Lower lobe of right lung (tissue), 2 donors: ENCODE data around the gene DDX5. TPM values are rescaled to one million over a fixed set of nuclear protein-coding genes. Genes with fewer than 3 reads are reported as not detected.

ENCODE experiments used
- ATAC-seq, 2 donors: fragments of 200-7000 bp; cut with Tn5 transposase; one replicate each; pipeline ENCODE4 v1.9.1; 2020 to 2022; ENCODE audit warnings: mild to moderate bottlenecking in 2 of 2, moderate library complexity in 2 of 2
- DNase-seq: peaks from one replicate; pipeline ENCODE4 v3.0.0-alpha.2; 2020
- H3K27ac ChIP-seq: fragments of 200-600 bp; one replicate; pipeline ENCODE4 v1.8.0; 2022
- H3K27me3 ChIP-seq: fragments of 200-600 bp; one replicate; pipeline ENCODE4 v1.8.0; 2022; ENCODE audit warnings: low read depth
- H3K36me3 ChIP-seq: fragments of 200-600 bp; one replicate; pipeline ENCODE4 v1.8.0; 2022; ENCODE audit warnings: mild to moderate bottlenecking
- H3K4me1 ChIP-seq: fragments of 200-600 bp; one replicate; pipeline ENCODE4 v1.8.0; 2022
- H3K4me3 ChIP-seq: fragments of 200-600 bp; one replicate; pipeline ENCODE4 v1.8.0; 2022; ENCODE audit warnings: mild to moderate bottlenecking
- H3K9me3 ChIP-seq: fragments of 200-600 bp; one replicate; pipeline ENCODE4 v1.8.0; 2022
- CTCF ChIP-seq: fragments of 200-600 bp; IDR thresholded peaks from one replicate; pipeline ENCODE4 v1.8.0; 2022; ENCODE audit warnings: antibody characterized with exemption, mild to moderate bottlenecking
- intact Hi-C: fragments of 100-400 bp; cut with DNase I; formaldehyde crosslinking; loops from one replicate; pipeline ENCODE4 v1.11.0; 2022
- total RNA-seq: library from RNA; stranded (reverse); fragmentation: NEBNext Ultra II Directional; extraction: Animal tissue kit (Norgen Biotek cat#: 25700); gene quantifications from one replicate; pipeline ENCODE4 v1.2.1, GENCODE V29; 2021
- donor health status: DM: no; HTN: yes; CAD: no; lungs with severe emphysema.

Gene DDX5
- total RNA-seq, 1 donor from 2014 or later, result 964 TPM

GRCh38 chr17:64491034-64491860, 14.8 kb downstream of the DDX5 start:
- intact Hi-C loops, result no loop called here
- Histone ChIP-seq H3K36me3 (peaks cover 61% of the 10 kb centered on the region), H3K4me3 (no peak overlapping the region), H3K27ac (no peak overlapping the region), H3K27me3 (no peaks in the 10 kb centered on the region), H3K9me3 (no peaks in the 10 kb centered on the region), H3K4me1 (peaks cover 23% of the 10 kb centered on the region)
- TF ChIP-seq CTCF, result peak; percentile 64
- no peak for DNase-seq
- peak; percentile 66 to 73 for ATAC-seq

DNA sequence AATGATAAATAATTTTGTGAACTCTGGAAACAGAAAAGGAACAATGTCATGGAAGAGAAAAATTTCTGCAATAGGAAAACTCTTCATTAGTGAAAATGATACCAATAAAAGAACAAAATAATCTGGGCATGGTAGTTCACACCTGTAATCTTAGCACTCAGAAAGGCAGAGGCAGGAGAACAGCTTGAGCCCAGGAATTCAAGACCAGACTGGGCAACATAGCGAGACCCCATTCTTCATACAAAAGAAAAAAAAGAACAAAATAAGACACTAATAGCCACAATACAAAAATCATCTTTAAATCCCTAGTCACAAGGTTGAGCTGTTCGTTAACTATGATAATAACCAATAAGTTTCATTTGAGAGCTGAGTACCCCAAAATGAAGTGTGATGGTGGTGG, 17.8 kb downstream of the DDX5 start:
- Histone ChIP-seq H3K4me1 (no peaks in the 10 kb centered on the region), H3K4me3 (no peak overlapping the region), H3K27me3 (no peaks in the 10 kb centered on the region), H3K27ac (no peak overlapping the region), H3K36me3 (peaks cover 79% of the 10 kb centered on the region), H3K9me3 (no peaks in the 10 kb centered on the region)
- no peak for TF ChIP-seq CTCF
- no peak for ATAC-seq
- no peak for DNase-seq
- intact Hi-C loops, result loop anchor here (10.0 kb wide), 1 partner anchor 64 kb away; no protein-coding TSS in a partner anchor

DNA sequence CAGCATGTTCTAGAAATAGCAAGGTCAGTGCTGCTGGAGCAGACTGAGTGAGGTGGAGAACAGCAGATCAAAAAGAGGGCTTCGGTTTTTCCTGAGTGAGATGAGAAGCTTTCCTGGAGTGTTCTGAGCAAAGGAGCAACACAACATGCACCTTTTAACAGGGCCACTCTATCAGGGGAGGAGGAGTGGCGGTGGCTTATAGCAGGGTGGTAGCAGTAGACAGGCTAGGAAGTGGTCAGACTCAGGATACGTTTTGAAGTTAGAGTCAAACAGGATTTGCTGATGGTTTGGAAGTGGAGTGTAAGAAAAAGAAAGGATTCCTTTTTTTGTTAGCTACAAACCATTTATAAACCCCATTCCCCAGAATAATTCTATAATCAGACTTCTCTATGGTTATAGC, 21.7 kb downstream of the DDX5 start:
- no peaks in the 10 kb centered on the region for H3K4me1 ChIP-seq
- no peaks in the 10 kb centered on the region for H3K9me3 ChIP-seq
- H3K27me3 ChIP-seq, result no peaks in the 10 kb centered on the region
- no peak for TF ChIP-seq CTCF
- H3K36me3 ChIP-seq, result peaks cover 80% of the 10 kb centered on the region
- DNase-seq (no peak), ATAC-seq (no peak)
- no peak overlapping the region for H3K4me3 ChIP-seq
- no peak overlapping the region for H3K27ac ChIP-seq
- intact Hi-C loops, result loop anchor here (10.0 kb wide), 1 partner anchor 60 kb away; no protein-coding TSS in a partner anchor

DNA sequence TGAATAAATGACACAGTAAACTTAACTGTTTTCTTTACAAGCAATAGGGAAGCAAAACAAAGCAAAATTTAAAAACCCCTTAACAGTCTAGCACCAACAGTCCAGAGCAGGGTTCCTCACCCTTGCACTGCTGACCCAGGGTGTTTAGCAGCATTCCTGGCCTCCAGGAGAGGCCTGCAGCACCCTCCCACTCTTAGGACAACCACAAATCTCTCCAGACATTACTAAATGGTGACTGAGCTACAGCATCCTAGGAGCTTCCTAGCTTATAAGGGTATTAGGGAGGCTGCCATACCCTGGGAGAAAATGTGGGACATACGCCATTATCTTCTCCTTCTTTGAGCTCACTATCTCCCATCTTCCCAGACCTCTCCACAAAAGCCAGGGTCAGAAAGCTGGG, 25.1 kb downstream of the DDX5 start:
- peaks cover 74% of the 10 kb centered on the region for H3K36me3 ChIP-seq
- no peaks in the 10 kb centered on the region for H3K9me3 ChIP-seq
- DNase-seq, result no peak
- H3K4me3 ChIP-seq, result no peak overlapping the region
- H3K27me3 ChIP-seq, result no peaks in the 10 kb centered on the region
- no peak overlapping the region for H3K27ac ChIP-seq
- no peak for ATAC-seq
- intact Hi-C loops, result loop anchor here (10.0 kb wide), 1 partner anchor 56 kb away; no protein-coding TSS in a partner anchor
- no peaks in the 10 kb centered on the region for H3K4me1 ChIP-seq
- no peak for TF ChIP-seq CTCF

- Histone ChIP-seq H3K4me3 (no peak overlapping the region), H3K27ac (no peak overlapping the region), H3K36me3 (peaks cover 50% of the 10 kb centered on the region), H3K4me1 (no peaks in the 10 kb centered on the region), H3K9me3 (no peaks in the 10 kb centered on the region), H3K27me3 (no peaks in the 10 kb centered on the region)
- DNase-seq, result no peak
- ATAC-seq, result no peak
- TF ChIP-seq CTCF, result no peak
- intact Hi-C loops, result no loop called here
Measured at GRCh38 chr17:64477849-64478248, 28.2 kb downstream of the DDX5 start.
